ENCODE data around the gene GCH1.
"Not testable (repeated sequence)": the region's sequence is repeated elsewhere in the genome, so short reads cannot be mapped to it uniquely, and the experiment has no call there.

The GCH1 gene

DNA sequence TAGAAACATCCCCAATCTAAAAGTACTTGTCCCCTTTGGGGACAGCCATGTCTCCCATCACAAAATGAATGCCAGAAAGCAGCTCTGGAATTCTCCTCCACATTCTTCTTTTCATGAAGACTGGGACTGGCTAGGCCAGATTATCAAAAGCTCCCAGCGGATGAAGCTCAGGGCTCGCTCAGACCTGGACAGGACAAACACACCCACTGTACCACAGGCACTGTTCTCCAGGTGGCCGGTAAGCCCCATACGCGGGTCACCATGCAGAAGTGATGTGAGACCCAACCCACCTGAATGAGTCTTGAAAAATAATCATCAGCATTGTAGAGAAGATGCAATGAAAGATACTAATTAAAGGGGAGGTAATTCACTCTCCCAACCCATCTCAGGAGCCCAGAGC is 85.1 kb downstream of the GCH1 start:
- no peak for DNase-seq

DNA sequence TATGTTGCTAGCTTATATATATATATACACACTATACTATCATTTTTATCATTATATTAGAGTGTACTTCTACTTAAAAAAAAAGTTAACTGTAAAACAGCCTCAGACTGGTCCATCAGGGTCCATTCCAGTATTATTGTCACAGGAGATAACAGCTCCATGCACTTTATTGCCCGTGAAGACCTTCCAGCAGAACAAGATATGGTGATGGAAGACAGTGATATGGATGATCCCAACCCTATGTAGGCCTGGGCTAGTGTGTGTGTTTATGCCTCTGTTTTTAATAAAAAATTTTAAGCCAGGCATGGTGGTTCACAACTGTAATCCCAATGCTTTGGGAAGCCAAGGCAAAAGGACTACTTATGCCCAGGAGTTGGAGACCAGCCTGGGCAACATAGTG is 86.2 kb downstream of the GCH1 start:
- DNase-seq = no peak

DNA sequence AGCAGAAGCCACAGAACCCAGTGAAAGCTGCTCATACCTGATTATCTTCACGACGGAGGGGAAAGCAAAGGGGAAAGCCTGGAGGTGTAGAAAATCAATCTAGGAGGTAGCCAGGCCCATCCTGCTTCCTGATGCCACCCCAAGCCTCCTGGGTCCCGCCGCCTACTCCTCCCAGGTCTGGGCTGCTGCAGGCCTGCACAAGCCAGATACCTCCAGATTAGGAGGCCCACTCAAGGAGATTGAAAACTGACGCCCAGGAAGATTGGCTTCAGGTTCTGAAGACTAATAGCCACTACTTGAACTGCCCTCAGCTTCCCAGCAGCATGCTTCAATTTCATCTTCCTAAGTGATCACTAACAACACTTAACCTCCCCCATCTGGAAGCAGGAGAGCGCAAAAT is 87.1 kb downstream of the GCH1 start:
- DNase-seq = no peak

DNA sequence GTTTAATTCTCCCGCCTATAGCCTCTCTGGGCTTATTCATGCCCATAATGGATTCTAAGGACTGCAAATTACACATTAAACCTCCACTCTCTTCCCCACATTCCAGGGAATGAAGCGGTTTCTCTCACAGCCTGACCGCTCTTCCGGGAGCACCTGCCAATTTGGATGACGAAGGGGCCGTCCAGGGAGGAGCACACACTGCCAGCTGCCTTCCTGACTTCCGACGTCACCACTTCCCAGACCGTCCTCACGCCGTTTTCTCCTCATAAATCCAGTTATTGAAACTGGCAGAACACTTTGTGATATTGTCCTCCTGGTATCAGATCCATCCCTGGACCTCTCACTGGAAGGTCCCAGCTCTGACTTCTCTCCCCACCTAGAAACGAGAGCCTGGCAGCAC is 87.6 kb downstream of the GCH1 start:
- DNase-seq = no peak

DNA sequence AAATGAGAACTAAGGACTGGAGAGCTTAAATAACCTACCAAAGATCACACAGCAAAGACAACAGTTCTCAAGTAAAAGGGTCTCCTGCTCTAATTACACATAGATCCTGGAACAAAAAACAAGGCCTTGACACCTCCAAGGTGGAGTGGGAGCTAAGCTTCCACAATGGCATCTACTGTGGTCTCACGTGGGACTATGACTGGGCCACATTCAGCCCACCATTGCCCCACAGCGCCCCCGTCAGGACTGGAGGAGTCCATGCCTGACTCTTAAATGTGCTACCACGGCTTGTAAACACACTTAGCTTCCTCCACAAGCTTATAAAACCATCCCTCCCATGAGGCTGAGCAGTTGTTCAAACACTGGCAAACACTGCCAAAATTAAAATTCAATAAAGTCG is 88.5 kb downstream of the GCH1 start:
- peak in 1 of 3 donors; percentile 49 for DNase-seq

DNA sequence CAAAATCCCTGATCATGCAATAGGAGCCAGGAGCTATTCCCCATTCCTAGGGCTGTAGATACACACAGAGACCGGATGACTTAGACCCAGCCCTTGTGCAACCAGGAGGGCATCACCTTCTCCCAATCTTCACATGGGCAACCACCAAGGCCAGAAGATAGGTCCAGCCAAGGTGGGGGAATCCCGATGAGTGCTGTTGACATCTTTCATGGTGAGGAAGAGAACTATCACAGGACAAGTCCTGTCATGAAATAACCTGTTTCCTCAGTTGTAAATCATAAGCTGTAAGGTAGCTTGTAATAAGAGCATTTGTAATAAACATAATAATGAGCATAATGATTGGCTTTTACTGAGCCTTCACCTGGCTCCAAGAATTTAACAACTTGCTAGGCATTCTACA is 89.5 kb downstream of the GCH1 start:
- peak in 1 of 3 donors; percentile 33 for DNase-seq

DNA sequence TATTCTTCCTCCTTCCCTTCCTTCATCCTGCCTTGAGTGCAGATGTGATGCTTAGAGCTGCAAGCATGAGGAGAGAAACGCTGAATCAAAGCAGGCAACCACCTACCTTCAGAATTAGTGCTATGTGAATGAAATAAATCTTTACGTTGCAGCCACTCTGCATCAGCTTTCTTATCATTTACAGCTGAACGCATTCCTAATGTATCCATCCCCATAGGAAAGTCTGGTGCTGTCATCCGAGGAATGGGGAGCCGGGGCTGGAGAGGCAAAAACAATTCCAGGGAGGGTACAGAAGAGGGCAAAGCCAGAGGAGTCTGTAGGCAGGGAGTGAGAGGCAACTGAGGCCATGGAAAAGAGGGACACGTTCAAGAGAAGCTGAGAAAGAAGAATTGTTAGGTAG is 90.0 kb downstream of the GCH1 start:
- DNase-seq = no peak

DNA sequence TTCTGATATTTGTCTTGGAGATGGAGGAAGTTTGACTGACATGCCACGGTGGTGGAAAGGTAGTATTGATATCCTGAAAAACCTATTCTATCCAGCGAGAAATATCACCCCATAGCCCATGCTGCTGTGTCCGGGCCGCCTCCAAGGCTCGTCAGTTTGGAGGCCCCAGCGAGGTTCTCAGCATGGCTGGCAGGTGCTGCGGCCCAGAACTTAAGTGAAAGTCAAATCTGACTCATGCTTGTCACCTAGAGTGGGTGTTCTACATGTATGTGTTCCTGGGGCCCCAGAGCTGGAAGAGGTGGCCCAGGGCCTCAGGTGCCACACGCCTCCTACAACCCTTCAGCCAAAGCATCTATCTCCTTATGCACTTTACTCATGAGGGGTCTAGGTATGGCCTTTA is 92.9 kb downstream of the GCH1 start:
- no peak for DNase-seq

DNA sequence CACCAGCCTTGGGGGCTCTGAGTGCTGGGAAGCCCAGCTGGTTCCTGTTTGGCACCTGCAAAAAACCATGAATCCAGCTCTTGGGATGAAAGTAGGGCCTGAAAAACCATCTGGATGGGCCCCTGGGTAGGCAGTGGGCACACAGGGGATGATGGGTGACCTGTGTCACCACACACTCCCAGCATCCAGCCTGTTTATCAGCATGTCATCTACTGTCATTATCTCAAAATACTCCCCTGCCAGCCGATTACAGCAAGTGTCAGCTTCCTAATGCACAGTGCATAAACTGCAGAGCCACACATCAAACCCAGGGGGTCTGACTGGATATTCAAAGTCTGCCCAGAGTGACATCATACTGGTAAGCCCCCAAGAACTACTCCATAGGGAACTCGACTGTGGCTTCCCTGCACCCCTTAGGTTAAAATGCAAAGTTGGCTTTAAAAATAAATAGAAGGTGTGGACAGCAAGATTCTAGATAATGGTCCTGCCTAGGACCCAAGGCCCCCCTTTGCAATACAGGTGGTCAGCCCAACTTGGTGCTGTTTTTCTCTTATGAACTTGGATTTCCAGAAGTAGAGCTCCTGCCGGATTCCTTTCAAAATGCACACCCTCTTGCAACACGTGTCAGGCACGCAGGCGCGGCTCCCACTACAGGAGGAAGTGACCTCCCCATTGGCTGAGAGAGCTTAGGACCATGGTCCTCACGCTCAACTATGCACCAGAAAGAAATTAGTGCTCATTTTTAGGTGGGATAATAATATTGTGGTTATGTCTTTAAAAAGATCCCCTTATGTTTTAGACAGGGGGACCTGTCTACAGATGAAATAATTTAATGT is 94.1 kb downstream of the GCH1 start:
- no peak for DNase-seq

DNA sequence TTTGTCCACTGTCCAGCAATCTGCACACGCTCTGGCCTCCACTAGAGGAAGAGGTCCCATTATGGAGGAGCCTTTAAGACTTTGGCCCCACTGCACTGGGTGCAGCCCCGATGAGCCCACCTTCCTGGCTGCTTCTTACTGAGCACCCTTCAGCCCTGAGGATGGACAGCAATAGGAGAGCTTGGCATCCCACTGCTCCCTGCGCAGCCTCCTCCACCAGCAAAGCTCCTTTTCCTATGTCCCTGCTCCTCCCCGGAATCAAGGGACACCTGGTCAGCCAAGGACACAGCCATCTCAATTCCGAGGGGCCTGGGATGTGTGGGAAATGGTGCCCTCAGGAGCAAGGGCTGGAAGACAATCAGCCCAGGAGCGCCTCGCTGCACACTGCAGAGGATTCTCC is 94.7 kb downstream of the GCH1 start:
- no peak for DNase-seq

DNA sequence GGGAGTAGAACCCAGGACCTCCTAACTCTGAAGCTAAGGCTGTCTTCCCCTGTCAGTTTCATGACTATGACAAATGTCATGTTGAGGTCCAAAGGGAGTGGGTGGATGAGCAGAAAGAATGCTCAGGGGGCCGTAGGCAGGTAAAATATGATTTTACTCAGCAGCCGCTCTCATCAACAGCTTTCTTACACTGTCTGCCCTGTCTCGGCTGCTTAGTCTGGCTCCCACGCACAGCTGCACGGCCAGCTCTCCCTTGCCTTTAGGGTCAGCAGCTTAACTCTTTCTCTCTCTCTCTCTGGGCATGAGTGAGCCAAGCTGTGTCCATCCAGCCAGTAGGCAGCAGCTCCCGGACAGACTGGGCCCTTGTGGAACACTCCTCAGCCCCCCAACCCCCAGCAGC is 95.2 kb downstream of the GCH1 start:
- DNase-seq = no peak

DNA sequence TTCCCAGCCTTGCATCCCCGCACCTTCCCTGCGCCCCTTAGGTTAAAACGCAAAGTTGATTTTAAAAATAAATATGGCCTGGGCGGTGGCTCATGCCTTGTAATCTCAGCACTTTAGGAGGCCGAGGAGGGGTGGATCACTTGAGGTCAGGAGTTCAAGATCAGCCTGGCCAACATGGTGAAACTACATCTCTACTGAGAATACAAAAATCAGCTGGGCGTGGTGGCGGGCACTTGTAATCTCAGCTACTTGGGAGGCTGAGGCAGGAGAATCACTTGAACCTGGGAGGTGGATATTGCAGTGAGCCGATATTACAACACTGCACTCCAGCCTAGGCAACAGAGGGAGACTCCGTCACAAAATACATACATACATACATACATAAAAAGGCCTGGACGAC is 96.0 kb downstream of the GCH1 start:
- DNase-seq = no peak

DNA sequence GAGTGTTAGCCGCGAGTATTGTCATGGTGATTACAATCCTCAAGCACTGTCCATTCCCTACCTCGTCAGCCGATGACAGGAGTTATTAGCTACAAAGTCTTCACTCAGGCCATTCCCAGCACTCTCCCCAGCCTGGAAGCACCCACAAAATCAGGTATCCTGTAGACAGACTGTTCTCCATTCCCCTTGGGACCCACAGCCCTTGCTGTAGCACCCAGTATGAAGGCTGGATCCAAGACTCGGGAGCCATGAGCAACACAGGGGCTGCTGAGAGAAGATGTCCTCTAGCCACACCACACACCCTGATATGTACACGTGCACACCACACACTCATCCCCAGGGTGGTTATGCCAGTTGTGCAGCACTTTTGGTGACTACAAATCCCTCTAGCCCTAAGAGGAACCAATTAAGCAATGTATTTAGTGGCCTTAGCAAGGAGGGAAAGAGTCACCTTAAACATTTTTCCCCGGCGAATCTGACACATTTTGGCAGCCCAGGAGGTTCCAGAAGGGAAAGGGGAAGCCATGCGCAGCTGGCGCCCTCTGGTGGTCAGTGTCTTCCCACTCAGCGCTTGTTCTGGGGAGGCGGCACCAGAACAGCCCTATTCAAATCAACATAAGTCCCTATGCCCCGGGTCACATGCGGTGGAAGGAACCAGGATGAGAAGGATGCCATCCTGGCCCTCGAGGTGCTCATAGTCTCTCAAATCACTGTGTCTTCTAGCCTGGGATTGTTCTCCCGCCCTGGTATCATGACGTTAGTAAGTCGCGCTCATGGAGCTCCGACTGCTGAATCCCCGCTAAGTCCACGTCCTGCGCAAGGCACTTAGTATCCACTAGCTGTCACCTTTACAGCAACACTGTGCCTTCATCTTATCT is 96.9 kb downstream of the GCH1 start:
- peak; percentile 95 to 96 (median 96) for DNase-seq

DNA sequence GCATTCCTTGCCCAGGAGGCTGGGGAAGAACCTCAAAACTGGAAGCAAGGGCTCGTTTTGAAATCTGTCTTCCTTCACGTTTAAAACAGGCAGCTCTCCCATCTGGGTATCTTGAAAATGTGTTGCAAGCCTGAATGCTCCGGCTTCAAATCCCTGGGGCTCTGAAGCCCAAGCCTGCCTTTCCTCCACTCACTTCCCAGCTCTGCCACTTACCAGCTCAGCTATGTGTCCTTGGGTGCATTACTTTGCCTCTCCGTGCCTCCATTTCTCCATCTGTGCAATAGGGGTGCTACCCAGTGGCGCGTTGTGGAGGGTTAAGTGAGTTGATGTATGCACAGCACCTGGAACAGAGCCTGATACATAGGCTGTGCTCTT is 97.6 kb downstream of the GCH1 start:
- no peak for DNase-seq

DNA sequence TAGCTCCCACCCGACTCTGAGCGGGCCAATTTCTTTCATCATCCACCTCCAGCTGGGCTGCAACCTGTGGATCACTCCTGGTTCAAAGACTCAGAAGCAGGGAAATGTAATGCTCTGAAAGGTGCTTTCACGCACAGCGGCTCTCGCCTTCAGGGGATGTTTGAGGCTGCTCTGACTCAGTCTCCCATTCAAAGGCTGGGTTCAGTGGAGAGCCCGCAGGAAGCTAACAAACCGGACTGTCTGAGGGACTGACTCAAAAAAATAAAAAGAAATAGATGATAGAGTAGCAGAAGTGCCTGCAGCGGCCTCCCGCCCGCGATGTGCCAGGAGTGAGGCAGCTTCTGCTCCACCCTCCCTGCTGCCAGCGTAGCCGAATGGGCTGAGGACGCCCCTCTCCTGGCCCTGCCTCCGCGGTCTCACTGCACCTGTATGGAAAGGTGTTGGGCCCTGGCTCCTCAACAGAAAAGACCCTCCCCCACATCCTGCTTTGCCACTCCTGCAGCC is 98.0 kb downstream of the GCH1 start:
- no peak for DNase-seq

DNA sequence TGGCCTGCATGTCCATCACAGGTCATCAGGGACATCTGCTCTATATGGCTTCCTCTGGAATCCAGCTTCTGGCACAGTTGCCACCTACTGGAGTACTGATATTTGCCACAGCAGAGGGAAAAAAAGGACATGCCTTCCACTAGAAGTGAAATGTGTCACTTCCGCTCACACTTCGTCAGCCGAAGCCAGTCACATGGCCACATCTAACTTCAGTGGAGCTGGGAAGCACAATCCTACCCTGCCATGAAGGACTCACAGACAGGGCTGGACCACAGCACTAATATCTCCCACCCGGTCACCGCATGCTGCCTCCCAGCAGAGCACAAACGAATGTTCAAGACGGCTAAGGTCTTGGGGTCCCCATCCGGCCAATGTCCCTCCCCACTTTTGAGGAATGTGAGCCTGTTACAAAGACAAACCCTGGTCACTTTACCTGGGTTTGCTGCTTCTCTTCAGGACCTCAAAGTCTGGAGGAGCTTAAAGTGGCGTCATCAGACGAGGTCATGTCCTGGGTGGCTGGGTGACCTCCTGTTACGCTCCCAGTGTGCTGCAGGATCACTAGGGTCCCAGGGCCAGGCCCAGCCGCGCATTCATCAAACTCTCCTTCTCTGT is 98.6 kb downstream of the GCH1 start:
- peak in 1 of 3 donors; percentile 31 for DNase-seq

DNA sequence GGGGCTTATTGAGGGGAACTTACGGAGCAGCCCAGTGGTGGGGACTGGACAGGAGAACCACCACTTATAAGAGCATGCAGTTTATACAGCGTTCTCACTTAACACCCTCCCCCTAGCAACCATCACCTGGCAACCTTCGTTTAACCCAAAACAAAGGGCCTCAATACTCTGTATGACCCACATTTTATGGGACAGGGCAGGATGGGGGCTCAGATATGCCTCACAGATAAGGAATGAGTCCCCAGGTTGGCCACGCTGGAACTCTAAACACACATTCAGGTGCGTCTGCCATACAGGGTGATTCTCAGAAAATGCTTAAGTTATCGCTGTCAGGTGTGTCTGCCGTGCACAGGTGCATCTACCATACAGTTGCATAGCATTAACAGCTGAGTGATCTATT is 99.2 kb downstream of the GCH1 start:
- DNase-seq = no peak

DNA sequence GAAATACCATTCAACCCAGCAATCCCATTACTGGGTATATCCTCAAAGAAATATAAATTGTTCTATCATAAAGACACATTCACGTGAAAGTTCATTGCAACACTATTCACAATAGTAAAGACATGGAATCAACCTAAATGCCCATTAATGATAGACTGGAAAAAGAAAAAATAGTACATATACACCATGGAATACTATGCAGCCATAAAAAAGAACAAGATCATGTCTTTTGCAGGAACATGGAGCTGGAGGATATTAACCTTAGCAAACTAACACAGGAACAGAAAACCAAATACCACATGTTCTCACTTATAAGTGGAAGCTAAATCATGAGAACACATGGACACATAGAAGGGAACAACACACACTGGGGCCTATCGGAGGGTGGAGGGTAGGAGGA is 101.1 kb downstream of the GCH1 start:
- DNase-seq = not testable (repeated sequence)

DNA sequence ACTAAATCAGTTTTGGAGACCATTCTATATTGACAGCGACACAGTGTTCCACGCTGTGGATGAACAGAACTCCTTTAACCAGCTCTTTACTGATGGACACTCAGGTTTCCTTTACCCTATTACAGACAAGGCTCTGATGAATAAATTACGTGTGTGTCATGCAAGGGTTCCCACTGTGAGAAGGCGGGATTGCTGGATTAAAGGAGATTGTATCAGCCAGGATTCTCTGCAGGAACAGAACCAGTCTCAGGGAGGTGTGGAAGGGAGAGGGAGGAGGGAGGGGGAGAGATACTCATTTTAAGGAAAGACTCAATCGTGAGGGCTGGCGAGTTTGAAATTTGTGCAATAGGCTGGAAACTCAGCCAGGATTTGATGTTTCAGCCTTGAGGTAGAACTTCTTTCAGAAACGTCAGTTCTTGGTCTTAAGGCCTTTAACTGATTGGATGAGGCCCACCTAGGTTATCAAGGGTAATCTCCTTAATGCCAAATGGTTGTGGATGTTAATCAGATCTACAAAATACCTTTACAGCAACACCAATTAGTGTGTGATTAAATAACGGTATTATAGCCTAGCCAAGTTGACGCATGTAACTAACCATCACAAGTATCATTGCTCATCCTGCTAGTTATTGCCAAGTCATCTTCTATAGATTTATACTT is 104.0 kb downstream of the GCH1 start:
- DNase-seq = no peak

DNA sequence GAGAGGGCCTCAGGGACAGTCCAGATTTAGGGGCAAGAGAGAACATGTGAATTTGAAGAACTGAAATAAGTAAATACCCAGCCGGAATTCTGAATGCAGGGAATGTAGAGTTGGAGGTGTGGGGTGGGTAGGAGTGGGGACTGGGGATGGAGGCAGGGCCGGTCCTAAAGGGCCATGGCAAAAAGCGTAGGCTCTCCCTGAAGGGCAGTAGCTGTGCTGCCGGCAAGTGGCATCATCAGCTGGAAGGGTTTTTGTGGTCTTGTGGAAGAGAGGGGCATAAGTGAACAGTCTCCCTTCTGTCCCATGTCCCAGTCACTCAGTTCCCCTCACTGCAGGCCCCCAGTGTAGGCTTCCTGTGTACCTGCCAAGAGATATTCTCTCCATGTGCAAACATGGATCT is 104.6 kb downstream of the GCH1 start:
- DNase-seq = no peak

DNA sequence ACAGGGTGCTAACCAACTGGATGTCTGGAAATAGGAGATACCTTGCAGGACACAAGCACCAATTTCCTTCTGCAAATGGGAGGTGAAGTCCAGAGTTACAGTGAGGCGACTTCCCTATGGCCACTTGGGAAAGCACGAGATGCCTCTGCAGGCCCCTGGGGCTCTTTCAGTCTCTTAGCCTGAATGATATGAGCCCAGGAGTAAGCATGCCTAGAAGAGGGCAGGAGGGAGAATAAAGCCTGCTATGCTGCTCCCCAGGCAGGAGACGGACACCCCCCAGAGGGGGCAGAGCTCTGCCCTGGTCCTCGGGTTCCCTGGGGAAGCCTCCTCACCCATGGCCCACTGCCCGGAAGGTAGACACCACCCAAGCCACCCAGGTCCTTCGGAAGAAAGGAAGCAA is 105.1 kb downstream of the GCH1 start:
- DNase-seq = no peak

DNA sequence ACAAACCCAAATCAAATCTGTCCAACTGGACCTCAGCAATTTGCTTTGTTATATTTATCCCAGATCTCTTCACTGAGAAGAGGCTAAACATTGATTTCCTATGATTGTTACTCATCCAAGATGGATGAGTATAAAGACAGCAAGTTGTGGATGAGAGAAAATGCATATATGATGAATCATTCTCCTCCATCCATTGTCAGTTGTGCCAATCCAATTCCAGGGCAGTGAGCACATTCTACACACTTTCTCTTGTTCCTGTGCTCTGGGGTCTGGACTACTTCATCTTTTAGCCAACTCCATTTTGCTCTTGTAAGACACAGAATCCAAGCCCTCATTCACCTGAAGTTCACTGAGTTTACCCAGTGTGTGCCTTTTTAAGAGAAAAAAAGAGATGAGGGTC is 105.7 kb downstream of the GCH1 start:
- peak in 1 of 3 donors; percentile 34 for DNase-seq

DNA sequence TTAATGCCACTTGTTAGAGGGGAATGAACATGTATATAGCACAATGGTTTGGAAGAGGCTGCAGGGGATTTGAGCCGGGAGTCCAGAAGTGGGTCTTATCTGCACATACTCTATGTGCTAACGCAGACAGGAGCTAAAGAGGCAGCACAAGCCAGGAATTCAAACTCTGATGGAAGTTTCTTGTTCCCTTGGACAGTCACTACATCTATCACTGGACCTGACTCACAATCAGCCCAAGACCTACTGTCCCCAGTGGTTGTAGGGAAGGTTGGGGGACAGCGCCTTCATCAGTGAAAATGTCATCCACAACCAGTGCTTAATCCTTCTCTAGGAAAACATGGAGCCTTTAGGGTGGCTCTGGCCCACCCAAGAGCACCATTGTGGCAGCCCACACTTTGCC is 107.8 kb downstream of the GCH1 start:
- no peak for DNase-seq
